ENCODE results near the gene SPPL2B.

The SPPL2B gene

DNA sequence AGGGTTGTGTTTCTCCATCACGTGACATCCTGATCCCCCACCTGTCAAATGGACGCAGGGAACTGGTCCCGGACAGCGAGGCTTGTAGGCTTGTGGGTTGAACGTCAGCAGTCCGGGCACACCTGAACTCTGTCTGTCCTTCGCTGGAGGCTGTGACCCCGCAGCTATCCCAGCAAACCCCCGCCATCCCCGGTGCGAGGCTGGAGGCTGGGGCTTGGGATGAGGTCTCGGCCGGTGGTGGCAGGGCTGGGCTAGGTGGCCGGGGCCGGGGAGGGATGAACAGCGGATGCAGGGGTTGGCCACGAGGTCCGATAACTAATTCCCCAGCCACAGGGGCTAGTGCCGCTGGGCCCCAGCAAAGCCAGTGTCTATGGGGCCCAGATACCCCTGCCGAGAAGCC lies 8.9 kb upstream of the SPPL2B start:
- Histone ChIP-seq H3K27me3 (replicated peaks; ENCODE audit: insufficient read depth, low read length) (peaks cover 12% of the 10 kb centered on the region; the same call in 1 of the 2 replicates), H3K9me2 (replicated peaks; ENCODE audit: insufficient read depth, low read length) (no peaks in the 10 kb centered on the region), H3K4me2 (ENCODE audit: low read depth, low read length) (no peak overlapping the region), H3K9me3 (replicated peaks; ENCODE audit: insufficient read depth, low read length) (no peaks in the 10 kb centered on the region), H3K4me3 (ENCODE audit: low read length) (no peak overlapping the region), H2AFZ (ENCODE audit: low read length) (no peak overlapping the region), H3K79me2 (ENCODE audit: low read length) (peaks cover 10% of the 10 kb centered on the region), H3K36me3 (replicated peaks; ENCODE audit: insufficient read depth, low read length) (no peaks in the 10 kb centered on the region), H3K4me1 (ENCODE audit: low read length) (no peaks in the 10 kb centered on the region), H3K27ac (ENCODE audit: low read length) (no peak overlapping the region), H4K20me1 (ENCODE audit: insufficient read depth, low read length) (no peaks in the 10 kb centered on the region), H3F3A (ENCODE audit: insufficient read depth, low read length) (peaks cover 5% of the 10 kb centered on the region; the same call in 1 of the 2 replicates), H3K9ac (ENCODE audit: low read length) (no peak overlapping the region)
- DNase-seq = no peak
- TF ChIP-seq, protein P1, sequence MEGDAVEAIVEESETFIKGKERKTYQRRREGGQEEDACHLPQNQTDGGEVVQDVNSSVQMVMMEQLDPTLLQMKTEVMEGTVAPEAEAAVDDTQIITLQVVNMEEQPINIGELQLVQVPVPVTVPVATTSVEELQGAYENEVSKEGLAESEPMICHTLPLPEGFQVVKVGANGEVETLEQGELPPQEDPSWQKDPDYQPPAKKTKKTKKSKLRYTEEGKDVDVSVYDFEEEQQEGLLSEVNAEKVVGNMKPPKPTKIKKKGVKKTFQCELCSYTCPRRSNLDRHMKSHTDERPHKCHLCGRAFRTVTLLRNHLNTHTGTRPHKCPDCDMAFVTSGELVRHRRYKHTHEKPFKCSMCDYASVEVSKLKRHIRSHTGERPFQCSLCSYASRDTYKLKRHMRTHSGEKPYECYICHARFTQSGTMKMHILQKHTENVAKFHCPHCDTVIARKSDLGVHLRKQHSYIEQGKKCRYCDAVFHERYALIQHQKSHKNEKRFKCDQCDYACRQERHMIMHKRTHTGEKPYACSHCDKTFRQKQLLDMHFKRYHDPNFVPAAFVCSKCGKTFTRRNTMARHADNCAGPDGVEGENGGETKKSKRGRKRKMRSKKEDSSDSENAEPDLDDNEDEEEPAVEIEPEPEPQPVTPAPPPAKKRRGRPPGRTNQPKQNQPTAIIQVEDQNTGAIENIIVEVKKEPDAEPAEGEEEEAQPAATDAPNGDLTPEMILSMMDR (IDR thresholded peaks at IDR 0.05; ENCODE audit: low read length) = no peak
- TF ChIP-seq EZH2phosphoT487 (IDR thresholded peaks at IDR 0.05; ENCODE audit: low read length) (no peak), EZH2 (optimal IDR thresholded peaks at IDR 0.05; ENCODE audit: low read depth, low read length) (no peak)

DNA sequence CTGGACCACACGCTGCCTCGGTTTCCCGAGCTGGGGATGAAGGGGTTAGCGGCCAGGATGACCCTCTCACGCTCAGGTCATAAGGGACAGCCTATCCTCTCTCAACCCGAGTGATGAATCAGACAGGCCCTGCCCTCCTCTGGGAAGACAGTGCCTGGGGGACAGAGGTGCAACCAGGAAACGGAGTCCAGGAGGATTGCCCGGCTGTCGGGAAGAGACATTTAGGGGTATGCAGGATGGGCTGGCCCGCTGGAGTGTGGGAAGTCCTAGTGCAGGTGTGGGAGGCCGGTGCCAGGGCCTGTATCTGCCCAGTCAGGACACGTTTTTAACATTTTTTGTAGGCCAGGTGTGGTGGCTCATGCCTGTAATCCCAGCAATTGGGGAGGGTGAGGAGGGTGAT lies 8.4 kb upstream of the SPPL2B start:
- H3K4me1 ChIP-seq (ENCODE audit: low read length) = no peaks in the 10 kb centered on the region
- no peak overlapping the region for H2AFZ ChIP-seq (ENCODE audit: low read length)
- H4K20me1 ChIP-seq (ENCODE audit: insufficient read depth, low read length) = no peaks in the 10 kb centered on the region
- no peak overlapping the region for H3K9ac ChIP-seq (ENCODE audit: low read length)
- no peaks in the 10 kb centered on the region for H3K36me3 ChIP-seq (replicated peaks; ENCODE audit: insufficient read depth, low read length)
- H3K4me3 ChIP-seq (ENCODE audit: low read length) = no peak overlapping the region
- TF ChIP-seq EZH2phosphoT487 (IDR thresholded peaks at IDR 0.05; ENCODE audit: low read length) = no peak
- H3F3A ChIP-seq (ENCODE audit: insufficient read depth, low read length) = peaks cover 5% of the 10 kb centered on the region; the same call in 1 of the 2 replicates
- no peaks in the 10 kb centered on the region for H3K9me2 ChIP-seq (replicated peaks; ENCODE audit: insufficient read depth, low read length)
- H3K27me3 ChIP-seq (replicated peaks; ENCODE audit: insufficient read depth, low read length) = peaks cover 7% of the 10 kb centered on the region; the same call in 1 of the 2 replicates
- no peak overlapping the region for H3K27ac ChIP-seq (ENCODE audit: low read length)
- no peaks in the 10 kb centered on the region for H3K9me3 ChIP-seq (replicated peaks; ENCODE audit: insufficient read depth, low read length)
- no peak for DNase-seq
- peaks cover 15% of the 10 kb centered on the region for H3K79me2 ChIP-seq (ENCODE audit: low read length)
- H3K4me2 ChIP-seq (ENCODE audit: low read depth, low read length) = no peak overlapping the region

DNA sequence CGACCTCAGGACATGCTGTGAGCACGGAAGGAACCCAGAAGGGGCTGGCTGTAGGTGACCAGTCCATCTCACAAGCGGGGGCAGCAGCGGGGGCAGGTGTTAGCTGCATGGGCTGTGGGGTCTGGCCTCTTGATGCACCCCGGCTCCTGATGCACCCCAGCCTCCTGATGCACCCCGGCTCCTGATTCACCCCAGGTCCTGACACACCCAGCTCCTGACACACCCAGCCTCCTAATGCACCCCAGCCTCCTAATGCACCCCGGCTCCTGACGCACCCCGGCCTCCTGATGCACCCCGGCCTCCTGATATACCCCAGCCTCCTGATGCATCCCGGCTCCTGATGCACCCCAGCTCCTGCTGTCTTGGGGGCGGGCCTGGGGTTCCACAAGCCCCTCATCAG lies 7.5 kb upstream of the SPPL2B start:
- Histone ChIP-seq H3K79me2 (ENCODE audit: low read length) (peaks cover 24% of the 10 kb centered on the region), H3K4me3 (ENCODE audit: low read length) (no peak overlapping the region), H3K27ac (ENCODE audit: low read length) (no peak overlapping the region), H3K9me3 (replicated peaks; ENCODE audit: insufficient read depth, low read length) (no peaks in the 10 kb centered on the region), H3K9me2 (replicated peaks; ENCODE audit: insufficient read depth, low read length) (no peaks in the 10 kb centered on the region), H3K4me2 (ENCODE audit: low read depth, low read length) (no peak overlapping the region), H3K36me3 (replicated peaks; ENCODE audit: insufficient read depth, low read length) (no peaks in the 10 kb centered on the region), H3K9ac (ENCODE audit: low read length) (no peak overlapping the region), H4K20me1 (ENCODE audit: insufficient read depth, low read length) (no peaks in the 10 kb centered on the region), H3K4me1 (ENCODE audit: low read length) (no peaks in the 10 kb centered on the region), H3F3A (ENCODE audit: insufficient read depth, low read length) (peaks cover 5% of the 10 kb centered on the region; the same call in 1 of the 2 replicates), H2AFZ (ENCODE audit: low read length) (no peak overlapping the region), H3K27me3 (replicated peaks; ENCODE audit: insufficient read depth, low read length) (no peaks in the 10 kb centered on the region)
- DNase-seq = no peak
- TF ChIP-seq EZH2phosphoT487 (IDR thresholded peaks at IDR 0.05; ENCODE audit: low read length) (no peak), EZH2 (optimal IDR thresholded peaks at IDR 0.05; ENCODE audit: low read depth, low read length) (no peak)
- TF ChIP-seq, protein P1 (IDR thresholded peaks at IDR 0.05; ENCODE audit: low read length) = no peak

DNA sequence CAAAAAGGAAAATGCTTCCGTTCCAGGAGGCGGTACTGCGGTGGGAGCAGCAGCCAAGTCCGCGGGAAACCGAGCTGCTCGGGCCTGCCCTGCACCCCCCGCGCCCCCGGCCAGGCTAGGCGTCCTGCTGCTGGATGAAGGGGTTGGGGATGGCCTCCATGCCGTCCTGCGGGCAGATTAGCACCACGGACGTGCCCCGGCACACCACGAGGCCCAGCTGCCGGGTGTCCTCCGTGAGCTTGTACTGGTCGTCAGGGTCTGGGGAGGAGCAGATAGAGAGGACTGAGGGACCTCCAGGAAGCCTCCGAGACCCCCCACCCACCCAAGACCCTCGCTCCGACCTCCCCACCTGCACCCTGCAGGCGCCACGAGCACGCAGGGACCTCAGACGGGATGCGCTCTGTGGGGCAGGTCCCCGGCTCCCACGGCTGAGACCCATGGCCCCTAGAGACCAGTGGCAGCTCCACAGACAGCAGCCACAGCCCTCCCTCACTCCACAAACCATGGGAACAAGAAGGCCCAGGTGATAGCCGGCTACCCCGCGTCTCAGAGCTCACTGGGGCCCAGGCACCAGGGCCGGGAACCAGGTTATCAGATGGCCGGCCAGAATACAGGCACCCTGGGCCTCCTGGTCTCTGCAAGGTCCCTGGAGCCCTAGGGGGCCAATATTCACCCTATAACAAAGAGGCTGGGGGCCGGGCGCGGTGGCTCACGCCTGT lies 6.8 kb upstream of the SPPL2B start:
- TF ChIP-seq EZH2phosphoT487 (IDR thresholded peaks at IDR 0.05; ENCODE audit: low read length) (no peak), EZH2 (optimal IDR thresholded peaks at IDR 0.05; ENCODE audit: low read depth, low read length) (no peak)
- TF ChIP-seq, protein P1 (IDR thresholded peaks at IDR 0.05; ENCODE audit: low read length) = no peak
- no peaks in the 10 kb centered on the region for H3K27me3 ChIP-seq (replicated peaks; ENCODE audit: insufficient read depth, low read length)
- H3K9me2 ChIP-seq (replicated peaks; ENCODE audit: insufficient read depth, low read length) = no peaks in the 10 kb centered on the region
- H3F3A ChIP-seq (ENCODE audit: insufficient read depth, low read length) = peaks cover 5% of the 10 kb centered on the region; the same call in 1 of the 2 replicates
- no peak overlapping the region for H3K4me2 ChIP-seq (ENCODE audit: low read depth, low read length)
- no peak for DNase-seq
- H3K9ac ChIP-seq (ENCODE audit: low read length) = no peak overlapping the region
- no peaks in the 10 kb centered on the region for H4K20me1 ChIP-seq (ENCODE audit: insufficient read depth, low read length)
- H3K4me1 ChIP-seq (ENCODE audit: low read length) = no peaks in the 10 kb centered on the region; the same call in 1 of the 2 replicates
- no peaks in the 10 kb centered on the region for H3K36me3 ChIP-seq (replicated peaks; ENCODE audit: insufficient read depth, low read length)
- H3K27ac ChIP-seq (ENCODE audit: low read length) = no peak overlapping the region
- no peak overlapping the region for H2AFZ ChIP-seq (ENCODE audit: low read length)
- peaks cover 32% of the 10 kb centered on the region for H3K79me2 ChIP-seq (ENCODE audit: low read length)
- H3K4me3 ChIP-seq (ENCODE audit: low read length) = no peak overlapping the region
- H3K9me3 ChIP-seq (replicated peaks; ENCODE audit: insufficient read depth, low read length) = no peaks in the 10 kb centered on the region

Measured in MM.1S (cell line).